ENCODE data around the gene FSIP1. TPM values are rescaled to one million over a fixed set of nuclear protein-coding genes. Genes with fewer than 3 reads are reported as not detected.

Gene FSIP1
- total and polyA plus RNA-seq, 9 of the 15 experiments (the other 6 are each of a cell fraction or from before 2014, with no cell fraction given), result 0.07 to 0.51 (median 0.29) TPM

DNA sequence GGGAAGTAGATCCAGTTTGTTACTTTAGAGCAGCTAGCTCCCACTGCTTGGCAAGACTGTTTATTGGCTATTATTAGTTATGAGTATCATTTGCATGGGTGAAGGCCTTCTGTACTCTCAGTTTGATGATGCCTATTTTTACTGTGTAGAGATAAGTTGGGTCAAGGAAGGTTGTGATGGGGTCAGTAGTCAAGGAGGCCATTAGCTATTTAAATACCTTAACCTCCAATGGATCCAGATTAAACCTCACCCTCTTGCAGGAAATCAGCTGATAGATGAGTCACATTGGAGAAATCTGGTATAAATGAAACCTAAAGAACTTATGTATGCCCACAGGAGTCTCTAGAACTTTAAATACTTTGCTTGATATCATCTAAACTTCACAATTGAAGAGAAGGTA is 156.8 kb downstream of the FSIP1 start:
- FAIRE-seq (no peak), ATAC-seq (no peak), DNase-seq (ENCODE audit: extremely low read depth in 1 of 4, low spot score in 3 of 4) (no peak)
- ChIA-PET CTCF (ENCODE audit: low intra/inter-chr PET ratio) (no interaction called here), POLR2A (no interaction called here)
- no peak overlapping the region for H3K9ac ChIP-seq (ENCODE audit: insufficient read depth in 1 of 2, low read depth in 2 of 2, low read length in 2 of 2)
- no peak overlapping the region for H3K4me2 ChIP-seq (ENCODE audit: insufficient read depth, low read length)
- H3K27me3 ChIP-seq (ENCODE audit: control insufficient read depth in 2 of 2, insufficient read depth in 2 of 2, low read length in 2 of 2), result peaks cover under 1 to 12% of the 10 kb centered on the region in 2 experiments; a peak in 4 of 5 replicates
- H2AFZ ChIP-seq (ENCODE audit: low read depth, low read length), result no peak overlapping the region
- no peak overlapping the region for H3K4me3 ChIP-seq
- H3K9me3 ChIP-seq (replicated peaks; ENCODE audit: control insufficient read depth, insufficient read depth, low read depth, low read length), result no peaks in the 10 kb centered on the region
- H3K4me1 ChIP-seq (replicated peaks in 1 of 2; ENCODE audit: control insufficient read depth in 2 of 2, insufficient read depth in 2 of 2, low read length in 2 of 2), result no peaks in the 10 kb centered on the region
- intact Hi-C loops (cut with micrococcal nuclease) (no loop called here), in situ Hi-C loops (cut with MboI) (no loop called here)
- no peak for TF ChIP-seq RNF2 (IDR thresholded peaks at IDR 0.05)
- TF ChIP-seq CREBBP (IDR thresholded peaks at IDR 0.05; ENCODE audit: low read depth, low read length), result no peak
- no peak for TF ChIP-seq MXI1 (IDR thresholded peaks at IDR 0.05; ENCODE audit: low read depth, low read length)
- no peak for TF ChIP-seq PHF8 (IDR thresholded peaks at IDR 0.05; ENCODE audit: borderline replicate concordance, low read length)
- no peak for TF ChIP-seq SIRT6 (IDR thresholded peaks at IDR 0.05; ENCODE audit: low read depth, low read length)
- no peak for TF ChIP-seq HMG20B (CRISPR knock-in tag; IDR thresholded peaks at IDR 0.05)
- TF ChIP-seq, protein P1, sequence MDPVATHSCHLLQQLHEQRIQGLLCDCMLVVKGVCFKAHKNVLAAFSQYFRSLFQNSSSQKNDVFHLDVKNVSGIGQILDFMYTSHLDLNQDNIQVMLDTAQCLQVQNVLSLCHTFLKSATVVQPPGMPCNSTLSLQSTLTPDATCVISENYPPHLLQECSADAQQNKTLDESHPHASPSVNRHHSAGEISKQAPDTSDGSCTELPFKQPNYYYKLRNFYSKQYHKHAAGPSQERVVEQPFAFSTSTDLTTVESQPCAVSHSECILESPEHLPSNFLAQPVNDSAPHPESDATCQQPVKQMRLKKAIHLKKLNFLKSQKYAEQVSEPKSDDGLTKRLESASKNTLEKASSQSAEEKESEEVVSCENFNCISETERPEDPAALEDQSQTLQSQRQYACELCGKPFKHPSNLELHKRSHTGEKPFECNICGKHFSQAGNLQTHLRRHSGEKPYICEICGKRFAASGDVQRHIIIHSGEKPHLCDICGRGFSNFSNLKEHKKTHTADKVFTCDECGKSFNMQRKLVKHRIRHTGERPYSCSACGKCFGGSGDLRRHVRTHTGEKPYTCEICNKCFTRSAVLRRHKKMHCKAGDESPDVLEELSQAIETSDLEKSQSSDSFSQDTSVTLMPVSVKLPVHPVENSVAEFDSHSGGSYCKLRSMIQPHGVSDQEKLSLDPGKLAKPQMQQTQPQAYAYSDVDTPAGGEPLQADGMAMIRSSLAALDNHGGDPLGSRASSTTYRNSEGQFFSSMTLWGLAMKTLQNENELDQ (CRISPR knock-in tag; IDR thresholded peaks at IDR 0.05; ENCODE audit: borderline replicate concordance), result no peak
- TF ChIP-seq, protein P2, sequence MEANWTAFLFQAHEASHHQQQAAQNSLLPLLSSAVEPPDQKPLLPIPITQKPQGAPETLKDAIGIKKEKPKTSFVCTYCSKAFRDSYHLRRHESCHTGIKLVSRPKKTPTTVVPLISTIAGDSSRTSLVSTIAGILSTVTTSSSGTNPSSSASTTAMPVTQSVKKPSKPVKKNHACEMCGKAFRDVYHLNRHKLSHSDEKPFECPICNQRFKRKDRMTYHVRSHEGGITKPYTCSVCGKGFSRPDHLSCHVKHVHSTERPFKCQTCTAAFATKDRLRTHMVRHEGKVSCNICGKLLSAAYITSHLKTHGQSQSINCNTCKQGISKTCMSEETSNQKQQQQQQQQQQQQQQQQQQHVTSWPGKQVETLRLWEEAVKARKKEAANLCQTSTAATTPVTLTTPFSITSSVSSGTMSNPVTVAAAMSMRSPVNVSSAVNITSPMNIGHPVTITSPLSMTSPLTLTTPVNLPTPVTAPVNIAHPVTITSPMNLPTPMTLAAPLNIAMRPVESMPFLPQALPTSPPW (CRISPR knock-in tag; IDR thresholded peaks at IDR 0.05), result no peak
- TF ChIP-seq, protein P3, sequence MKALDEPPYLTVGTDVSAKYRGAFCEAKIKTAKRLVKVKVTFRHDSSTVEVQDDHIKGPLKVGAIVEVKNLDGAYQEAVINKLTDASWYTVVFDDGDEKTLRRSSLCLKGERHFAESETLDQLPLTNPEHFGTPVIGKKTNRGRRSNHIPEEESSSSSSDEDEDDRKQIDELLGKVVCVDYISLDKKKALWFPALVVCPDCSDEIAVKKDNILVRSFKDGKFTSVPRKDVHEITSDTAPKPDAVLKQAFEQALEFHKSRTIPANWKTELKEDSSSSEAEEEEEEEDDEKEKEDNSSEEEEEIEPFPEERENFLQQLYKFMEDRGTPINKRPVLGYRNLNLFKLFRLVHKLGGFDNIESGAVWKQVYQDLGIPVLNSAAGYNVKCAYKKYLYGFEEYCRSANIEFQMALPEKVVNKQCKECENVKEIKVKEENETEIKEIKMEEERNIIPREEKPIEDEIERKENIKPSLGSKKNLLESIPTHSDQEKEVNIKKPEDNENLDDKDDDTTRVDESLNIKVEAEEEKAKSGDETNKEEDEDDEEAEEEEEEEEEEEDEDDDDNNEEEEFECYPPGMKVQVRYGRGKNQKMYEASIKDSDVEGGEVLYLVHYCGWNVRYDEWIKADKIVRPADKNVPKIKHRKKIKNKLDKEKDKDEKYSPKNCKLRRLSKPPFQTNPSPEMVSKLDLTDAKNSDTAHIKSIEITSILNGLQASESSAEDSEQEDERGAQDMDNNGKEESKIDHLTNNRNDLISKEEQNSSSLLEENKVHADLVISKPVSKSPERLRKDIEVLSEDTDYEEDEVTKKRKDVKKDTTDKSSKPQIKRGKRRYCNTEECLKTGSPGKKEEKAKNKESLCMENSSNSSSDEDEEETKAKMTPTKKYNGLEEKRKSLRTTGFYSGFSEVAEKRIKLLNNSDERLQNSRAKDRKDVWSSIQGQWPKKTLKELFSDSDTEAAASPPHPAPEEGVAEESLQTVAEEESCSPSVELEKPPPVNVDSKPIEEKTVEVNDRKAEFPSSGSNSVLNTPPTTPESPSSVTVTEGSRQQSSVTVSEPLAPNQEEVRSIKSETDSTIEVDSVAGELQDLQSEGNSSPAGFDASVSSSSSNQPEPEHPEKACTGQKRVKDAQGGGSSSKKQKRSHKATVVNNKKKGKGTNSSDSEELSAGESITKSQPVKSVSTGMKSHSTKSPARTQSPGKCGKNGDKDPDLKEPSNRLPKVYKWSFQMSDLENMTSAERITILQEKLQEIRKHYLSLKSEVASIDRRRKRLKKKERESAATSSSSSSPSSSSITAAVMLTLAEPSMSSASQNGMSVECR (CRISPR knock-in tag; IDR thresholded peaks at IDR 0.05), result no peak
- TF ChIP-seq ZNF57 (CRISPR knock-in tag; IDR thresholded peaks at IDR 0.05), result no peak
- TF ChIP-seq IFI16 (CRISPR knock-in tag; IDR thresholded peaks at IDR 0.05), result no peak
- no peak for TF ChIP-seq RBM39 (optimal IDR thresholded peaks at IDR 0.05; ENCODE audit: low read depth, low read length)
- TF ChIP-seq POLR2AphosphoS5 (IDR thresholded peaks at IDR 0.05; ENCODE audit: control insufficient read depth, insufficient read depth, low read depth, low read length), result no peak
- no peak for TF ChIP-seq FIP1L1 (IDR thresholded peaks at IDR 0.05; ENCODE audit: low read depth, low read length, poor library complexity, severe bottlenecking)
- no peaks in the 10 kb centered on the region for H3K36me3 ChIP-seq (ENCODE audit: control insufficient read depth, insufficient read depth, low read length)
- H4K20me1 ChIP-seq (replicated peaks; ENCODE audit: control insufficient read depth, insufficient read depth, low read length), result no peaks in the 10 kb centered on the region
- BruUV-seq (replicated peaks), result no TSS peak
- H3K9me1 ChIP-seq (ENCODE audit: control insufficient read depth, insufficient read depth, low read length), result no peaks in the 10 kb centered on the region
- H3K79me2 ChIP-seq (ENCODE audit: control insufficient read depth, insufficient read depth, low read length), result no peaks in the 10 kb centered on the region
- H3K27ac ChIP-seq (ENCODE audit: extremely low read depth, low read depth, low read length), result no peak overlapping the region

All from K562 (cell line).